T-helper 17 cell (primary cell): ENCODE data around the gene CFL2. TPM values are rescaled to one million over a fixed set of nuclear protein-coding genes. Genes with fewer than 3 reads are reported as not detected.
A peak's percentile ranks its signal among the peaks of the same experiment; 100 is the strongest.

Source experiments
- ATAC-seq: fragments of 150-1000 bp; cut with Tn5 transposase; 2 replicates; pipeline ENCODE4 v1.10.0; 2021; ENCODE audit warnings: mild to moderate bottlenecking, moderate library complexity
- DNase-seq, 3 donors: peaks; one replicate each; pipeline versions ENCODE4 v3.0.0 to v3.0.0-alpha.2; 2020 to 2021
- H3K9me3 ChIP-seq: one replicate; pipeline ENCODE4 v1.7.0; 2013; ENCODE audit warnings: low read length, mild to moderate bottlenecking; ENCODE audit not compliant: control insufficient read depth, poor library complexity, severe bottlenecking
- H3K27ac Mint-ChIP-seq: one replicate; pipeline ENCODE4 v1.8.0; 2022; ENCODE audit warnings: mild to moderate bottlenecking, moderate library complexity, mixed read lengths
- H3K27me3 Mint-ChIP-seq: one replicate; pipeline ENCODE4 v1.8.0; 2022; ENCODE audit warnings: mixed read lengths
- H3K36me3 Mint-ChIP-seq: one replicate; pipeline ENCODE4 v1.8.0; 2022; ENCODE audit warnings: low read depth, mixed read lengths
- H3K4me1 Mint-ChIP-seq: one replicate; pipeline ENCODE4 v1.8.0; 2022; ENCODE audit warnings: mild to moderate bottlenecking, mixed read lengths
- H3K4me3 Mint-ChIP-seq: one replicate; pipeline ENCODE4 v1.8.0; 2022; ENCODE audit warnings: mild to moderate bottlenecking, moderate library complexity, mixed read lengths
- total RNA-seq, 4 donors: library from RNA in 2 of 4; stranded (reverse) in 2 of 4; gene quantifications; one replicate each; pipeline ENCODE4 v1.2.3 and lab custom pipeline; 2022 to 2026

The CFL2 gene
- total RNA-seq, 2 donors from 2014 or later = 41.8 to 44.9 TPM

GRCh38 chr14:34722723-34723545 lies 8.5 kb upstream of the CFL2 start:
- no peaks in the 10 kb centered on the region for H3K9me3 ChIP-seq
- H3K27me3 Mint-ChIP-seq = no peaks in the 10 kb centered on the region
- peaks cover 7% of the 10 kb centered on the region for H3K4me1 Mint-ChIP-seq
- no peak overlapping the region for H3K27ac Mint-ChIP-seq
- H3K4me3 Mint-ChIP-seq = no peak overlapping the region
- peaks cover 2% of the 10 kb centered on the region for H3K36me3 Mint-ChIP-seq
- peak; percentile 56 for ATAC-seq
- peak in 2 of 3 donors; percentile 21 to 22 for DNase-seq

- ATAC-seq (no peak), DNase-seq (no peak)
- Mint-ChIP-seq H3K27me3 (no peaks in the 10 kb centered on the region), H3K27ac (no peak overlapping the region), H3K4me1 (peaks cover 9% of the 10 kb centered on the region), H3K4me3 (no peak overlapping the region), H3K36me3 (peaks cover 2% of the 10 kb centered on the region)
- H3K9me3 ChIP-seq = no peaks in the 10 kb centered on the region
Observed at GRCh38 chr14:34721129-34721528, 6.7 kb upstream of the CFL2 start.

- H3K27ac Mint-ChIP-seq = no peak overlapping the region
- no peaks in the 10 kb centered on the region for H3K9me3 ChIP-seq
- peaks cover 2% of the 10 kb centered on the region for H3K36me3 Mint-ChIP-seq
- no peaks in the 10 kb centered on the region for H3K27me3 Mint-ChIP-seq
- peaks cover 12% of the 10 kb centered on the region for H3K4me1 Mint-ChIP-seq
- no peak overlapping the region for H3K4me3 Mint-ChIP-seq
- DNase-seq = no peak
- ATAC-seq = no peak
Observed at GRCh38 chr14:34718750-34719304, 4.4 kb upstream of the CFL2 start.

GRCh38 chr14:34715127-34715863 lies 902 bp upstream of the CFL2 start:
- peaks cover 13% of the 10 kb centered on the region for H3K4me1 Mint-ChIP-seq
- H3K27ac Mint-ChIP-seq = peak overlapping the region; percentile 90
- DNase-seq (no peak), ATAC-seq (peak; percentile 36)
- no peaks in the 10 kb centered on the region for H3K9me3 ChIP-seq
- H3K27me3 Mint-ChIP-seq = no peaks in the 10 kb centered on the region
- H3K36me3 Mint-ChIP-seq = peaks cover 4% of the 10 kb centered on the region
- H3K4me3 Mint-ChIP-seq = peak overlapping the region; percentile 92

GRCh38 chr14:34713681-34714319 lies 593 bp downstream of the CFL2 start:
- Mint-ChIP-seq H3K27me3 (no peaks in the 10 kb centered on the region), H3K27ac (peak overlapping the region; percentile 95), H3K4me1 (peaks cover 13% of the 10 kb centered on the region), H3K4me3 (peak overlapping the region; percentile 92), H3K36me3 (peaks cover 4% of the 10 kb centered on the region)
- ATAC-seq (no peak), DNase-seq (no peak)
- no peaks in the 10 kb centered on the region for H3K9me3 ChIP-seq

GRCh38 chr14:34713122-34713680 lies 1.2 kb downstream of the CFL2 start:
- no peak for ATAC-seq

GRCh38 chr14:34711796-34712712 lies 2.3 kb downstream of the CFL2 start:
- DNase-seq (no peak), ATAC-seq (no peak)
- Mint-ChIP-seq H3K27ac (peak overlapping the region; percentile 95), H3K4me3 (no peak overlapping the region), H3K36me3 (peaks cover 4% of the 10 kb centered on the region), H3K4me1 (peaks cover 11% of the 10 kb centered on the region), H3K27me3 (no peaks in the 10 kb centered on the region)
- H3K9me3 ChIP-seq = no peaks in the 10 kb centered on the region

More at GRCh38 chr14:34713122-34713680, 1.2 kb downstream of the CFL2 start:
- H3K9me3 ChIP-seq = no peaks in the 10 kb centered on the region
- Mint-ChIP-seq H3K4me1 (peaks cover 13% of the 10 kb centered on the region), H3K27ac (peak overlapping the region; percentile 95), H3K27me3 (no peaks in the 10 kb centered on the region), H3K36me3 (peaks cover 4% of the 10 kb centered on the region), H3K4me3 (peak overlapping the region; percentile 92)
- DNase-seq = no peak

GRCh38 chr14:34711169-34711568 lies 3.2 kb downstream of the CFL2 start:
- ATAC-seq (no peak), DNase-seq (no peak)
- H3K4me1 Mint-ChIP-seq = peaks cover 11% of the 10 kb centered on the region
- H3K4me3 Mint-ChIP-seq = no peak overlapping the region
- peaks cover 4% of the 10 kb centered on the region for H3K36me3 Mint-ChIP-seq
- H3K27ac Mint-ChIP-seq = no peak overlapping the region
- H3K27me3 Mint-ChIP-seq = no peaks in the 10 kb centered on the region
- H3K9me3 ChIP-seq = no peaks in the 10 kb centered on the region

GRCh38 chr14:34710744-34711143 lies 3.6 kb downstream of the CFL2 start:
- H3K36me3 Mint-ChIP-seq = peaks cover 4% of the 10 kb centered on the region
- no peaks in the 10 kb centered on the region for H3K9me3 ChIP-seq
- no peak overlapping the region for H3K27ac Mint-ChIP-seq
- H3K27me3 Mint-ChIP-seq = no peaks in the 10 kb centered on the region
- DNase-seq (no peak), ATAC-seq (no peak)
- no peak overlapping the region for H3K4me3 Mint-ChIP-seq
- H3K4me1 Mint-ChIP-seq = peaks cover 11% of the 10 kb centered on the region

- H3K4me3 Mint-ChIP-seq = no peak overlapping the region
- no peak overlapping the region for H3K27ac Mint-ChIP-seq
- no peaks in the 10 kb centered on the region for H3K9me3 ChIP-seq
- DNase-seq = no peak
- ATAC-seq = no peak
- peaks cover 7% of the 10 kb centered on the region for H3K4me1 Mint-ChIP-seq
- H3K27me3 Mint-ChIP-seq = no peaks in the 10 kb centered on the region
- H3K36me3 Mint-ChIP-seq = peaks cover 4% of the 10 kb centered on the region
Observed at GRCh38 chr14:34710006-34710405, 4.4 kb downstream of the CFL2 start.

GRCh38 chr14:34707722-34708121 lies 6.7 kb downstream of the CFL2 start:
- no peak overlapping the region for H3K4me3 Mint-ChIP-seq
- DNase-seq = no peak

GRCh38 chr14:34701808-34702207 lies 12.6 kb downstream of the CFL2 start:
- Mint-ChIP-seq H3K4me1 (no peaks in the 10 kb centered on the region), H3K27ac (no peak overlapping the region), H3K4me3 (no peak overlapping the region), H3K27me3 (no peaks in the 10 kb centered on the region), H3K36me3 (no peaks in the 10 kb centered on the region)
- DNase-seq (no peak), ATAC-seq (no peak)
- no peaks in the 10 kb centered on the region for H3K9me3 ChIP-seq

More at GRCh38 chr14:34707722-34708121, 6.7 kb downstream of the CFL2 start:
- Mint-ChIP-seq H3K4me1 (peaks cover 2% of the 10 kb centered on the region), H3K36me3 (no peaks in the 10 kb centered on the region), H3K27me3 (no peaks in the 10 kb centered on the region), H3K27ac (no peak overlapping the region)
- H3K9me3 ChIP-seq = no peaks in the 10 kb centered on the region
- ATAC-seq = no peak
